ENCODE results near the gene SLAMF1. TPM values are rescaled to one million over a fixed set of nuclear protein-coding genes. Genes with fewer than 3 reads are reported as not detected.

Gene SLAMF1
- total RNA-seq, 1 donor = not detected

- Histone ChIP-seq H3K9me3 (ENCODE audit: low read depth, low read length) (no peaks in the 10 kb centered on the region), H3K4me1 (ENCODE audit: insufficient read depth, low read length) (no peaks in the 10 kb centered on the region), H3K79me2 (ENCODE audit: insufficient read depth, low read length) (no peaks in the 10 kb centered on the region), H3K27ac (ENCODE audit: low read depth, low read length) (no peak overlapping the region), H3K4me2 (ENCODE audit: insufficient read depth, low read length) (no peak overlapping the region), H3K27me3 (ENCODE audit: insufficient read depth, low read length) (peaks cover 4% of the 10 kb centered on the region), H4K20me1 (ENCODE audit: insufficient read depth, low read length) (no peaks in the 10 kb centered on the region), H3K36me3 (ENCODE audit: insufficient read depth, low read length) (no peaks in the 10 kb centered on the region), H3K4me3 (ENCODE audit: insufficient read depth, low read length) (no peak overlapping the region), H2AFZ (ENCODE audit: low read length) (no peak overlapping the region)
- TF ChIP-seq, protein P1, sequence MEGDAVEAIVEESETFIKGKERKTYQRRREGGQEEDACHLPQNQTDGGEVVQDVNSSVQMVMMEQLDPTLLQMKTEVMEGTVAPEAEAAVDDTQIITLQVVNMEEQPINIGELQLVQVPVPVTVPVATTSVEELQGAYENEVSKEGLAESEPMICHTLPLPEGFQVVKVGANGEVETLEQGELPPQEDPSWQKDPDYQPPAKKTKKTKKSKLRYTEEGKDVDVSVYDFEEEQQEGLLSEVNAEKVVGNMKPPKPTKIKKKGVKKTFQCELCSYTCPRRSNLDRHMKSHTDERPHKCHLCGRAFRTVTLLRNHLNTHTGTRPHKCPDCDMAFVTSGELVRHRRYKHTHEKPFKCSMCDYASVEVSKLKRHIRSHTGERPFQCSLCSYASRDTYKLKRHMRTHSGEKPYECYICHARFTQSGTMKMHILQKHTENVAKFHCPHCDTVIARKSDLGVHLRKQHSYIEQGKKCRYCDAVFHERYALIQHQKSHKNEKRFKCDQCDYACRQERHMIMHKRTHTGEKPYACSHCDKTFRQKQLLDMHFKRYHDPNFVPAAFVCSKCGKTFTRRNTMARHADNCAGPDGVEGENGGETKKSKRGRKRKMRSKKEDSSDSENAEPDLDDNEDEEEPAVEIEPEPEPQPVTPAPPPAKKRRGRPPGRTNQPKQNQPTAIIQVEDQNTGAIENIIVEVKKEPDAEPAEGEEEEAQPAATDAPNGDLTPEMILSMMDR (IDR thresholded peaks at IDR 0.05; ENCODE audit: extremely low read depth, low read depth, low read length) = no peak
- DNase-seq (ENCODE audit: insufficient read length, low spot score, missing footprints) = no peak
These were observed 26.2 kb upstream of the SLAMF1 start for GRCh38 chr1:160672789-160673695.

- TF ChIP-seq, protein P1 (IDR thresholded peaks at IDR 0.05; ENCODE audit: extremely low read depth, low read depth, low read length) = no peak
- no peaks in the 10 kb centered on the region for H3K36me3 ChIP-seq (ENCODE audit: insufficient read depth, low read length)
These were observed 25.0 kb upstream of the SLAMF1 start for GRCh38 chr1:160671603-160672517.

GRCh38 chr1:160670701-160671100, 23.9 kb upstream of the SLAMF1 start:
- Histone ChIP-seq H3K4me2 (ENCODE audit: insufficient read depth, low read length) (no peak overlapping the region), H3K27me3 (ENCODE audit: insufficient read depth, low read length) (no peaks in the 10 kb centered on the region), H4K20me1 (ENCODE audit: insufficient read depth, low read length) (no peaks in the 10 kb centered on the region), H2AFZ (ENCODE audit: low read length) (no peak overlapping the region), H3K9me3 (ENCODE audit: low read depth, low read length) (no peaks in the 10 kb centered on the region), H3K79me2 (ENCODE audit: insufficient read depth, low read length) (no peaks in the 10 kb centered on the region), H3K4me3 (ENCODE audit: insufficient read depth, low read length) (no peak overlapping the region), H3K27ac (ENCODE audit: low read depth, low read length) (no peak overlapping the region), H3K36me3 (ENCODE audit: insufficient read depth, low read length) (no peaks in the 10 kb centered on the region), H3K4me1 (ENCODE audit: insufficient read depth, low read length) (no peaks in the 10 kb centered on the region)
- TF ChIP-seq, protein P1 (IDR thresholded peaks at IDR 0.05; ENCODE audit: extremely low read depth, low read depth, low read length) = no peak
- DNase-seq (ENCODE audit: insufficient read length, low spot score, missing footprints) = no peak

More at GRCh38 chr1:160671603-160672517, 25.0 kb upstream of the SLAMF1 start:
- Histone ChIP-seq H4K20me1 (ENCODE audit: insufficient read depth, low read length) (no peaks in the 10 kb centered on the region), H3K9me3 (ENCODE audit: low read depth, low read length) (no peaks in the 10 kb centered on the region), H3K79me2 (ENCODE audit: insufficient read depth, low read length) (no peaks in the 10 kb centered on the region), H3K27ac (ENCODE audit: low read depth, low read length) (no peak overlapping the region), H3K4me3 (ENCODE audit: insufficient read depth, low read length) (no peak overlapping the region), H2AFZ (ENCODE audit: low read length) (no peak overlapping the region), H3K4me1 (ENCODE audit: insufficient read depth, low read length) (no peaks in the 10 kb centered on the region), H3K27me3 (ENCODE audit: insufficient read depth, low read length) (peaks cover under 1% of the 10 kb centered on the region), H3K4me2 (ENCODE audit: insufficient read depth, low read length) (no peak overlapping the region)
- no peak for DNase-seq (ENCODE audit: insufficient read length, low spot score, missing footprints)

Measured in osteoblast (primary cell).